Activated CD4-positive, CD25-positive, alpha-beta regulatory T cell treated with anti-CD3 and anti-CD28 coated beads, Interleukin-2, amount 50 U/mL, for 72 hours (primary cell): ENCODE measurements around the gene NPAS3.

Experiments used
- DNase-seq: peaks from one replicate; pipeline ENCODE4 v3.0.0; 2021

NPAS3 gene

DNA sequence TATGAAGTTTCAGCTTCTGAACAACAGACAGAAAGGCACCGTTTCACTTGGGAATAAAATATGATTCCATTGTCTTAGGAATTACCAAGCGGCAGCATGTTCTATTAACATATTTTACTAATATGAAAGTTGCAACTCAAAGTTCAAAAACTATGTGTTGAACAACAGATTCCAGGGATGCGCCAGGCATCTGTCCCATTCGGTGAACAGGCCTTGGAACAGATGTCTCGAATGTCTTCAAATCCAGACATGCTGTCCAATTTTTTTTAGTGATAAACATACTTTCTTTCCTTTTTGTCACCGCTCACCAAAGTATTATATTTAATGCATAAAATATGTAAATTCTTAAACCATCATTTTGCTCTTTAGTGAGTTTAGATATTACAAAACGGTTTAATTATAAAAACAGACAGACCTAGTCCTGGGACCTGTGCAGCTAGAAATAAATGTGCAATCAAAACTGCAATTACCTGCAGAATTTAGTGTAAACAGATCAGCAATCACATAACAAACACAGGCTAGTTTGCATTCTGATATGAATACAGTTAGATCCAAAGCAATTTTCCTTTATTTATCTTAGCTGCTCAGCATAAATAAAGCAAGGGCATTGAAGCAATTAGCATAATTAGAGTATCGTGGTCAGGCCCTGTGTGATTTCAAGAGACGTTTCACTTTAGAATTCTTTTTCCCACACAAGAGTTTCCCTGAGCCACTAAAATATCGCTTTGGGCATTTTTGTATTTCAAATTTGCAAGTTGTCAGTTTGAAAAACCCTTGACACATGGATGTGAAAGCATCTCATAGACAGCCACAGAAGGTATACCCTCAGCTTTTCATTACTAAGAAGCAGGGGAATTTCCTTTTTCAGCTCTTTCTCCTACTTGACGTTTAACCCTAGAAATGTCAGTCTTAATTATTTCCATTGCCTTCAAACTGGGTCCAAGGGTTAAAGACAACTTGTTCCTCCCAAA is 591.4 kb downstream of the NPAS3 start:
- no peak for DNase-seq

DNA sequence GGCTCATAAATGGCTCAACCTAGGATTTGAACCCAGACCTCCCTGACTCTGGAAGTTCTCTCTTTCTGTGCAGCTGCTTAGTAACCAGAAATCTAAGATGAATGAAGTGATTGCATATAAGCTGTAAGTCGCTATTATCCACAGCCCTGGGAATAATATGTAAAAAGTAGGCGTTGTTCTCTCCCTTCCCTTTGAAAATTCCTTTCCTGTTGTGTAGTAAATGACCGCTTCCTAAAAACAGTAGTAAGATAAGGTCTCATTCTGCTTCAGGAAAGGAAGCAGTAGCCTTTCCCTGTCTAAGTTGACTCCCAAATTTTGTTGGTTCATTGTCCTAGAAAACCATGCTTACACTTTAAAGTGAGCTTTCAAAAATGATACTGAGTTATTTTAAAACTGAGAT is 593.9 kb downstream of the NPAS3 start:
- DNase-seq = no peak

DNA sequence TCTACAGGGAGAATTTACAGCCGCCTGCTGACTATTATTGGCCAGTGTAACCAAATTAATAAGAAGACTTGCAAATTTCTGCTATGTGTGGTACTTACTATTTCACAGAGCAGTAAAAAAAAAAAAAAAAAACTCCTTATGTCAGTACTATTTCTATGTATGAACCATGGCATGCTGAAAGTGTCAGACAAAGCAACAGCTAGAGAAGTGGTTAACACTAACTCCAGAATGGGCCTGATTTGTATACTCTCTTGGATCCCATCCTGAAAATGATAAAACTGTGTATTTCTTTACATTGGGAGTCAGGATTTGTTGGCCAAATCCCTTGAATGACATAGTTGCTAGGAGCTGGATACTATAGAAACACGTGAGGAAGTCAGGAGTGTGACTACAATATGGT is 595.4 kb downstream of the NPAS3 start:
- DNase-seq = no peak

DNA sequence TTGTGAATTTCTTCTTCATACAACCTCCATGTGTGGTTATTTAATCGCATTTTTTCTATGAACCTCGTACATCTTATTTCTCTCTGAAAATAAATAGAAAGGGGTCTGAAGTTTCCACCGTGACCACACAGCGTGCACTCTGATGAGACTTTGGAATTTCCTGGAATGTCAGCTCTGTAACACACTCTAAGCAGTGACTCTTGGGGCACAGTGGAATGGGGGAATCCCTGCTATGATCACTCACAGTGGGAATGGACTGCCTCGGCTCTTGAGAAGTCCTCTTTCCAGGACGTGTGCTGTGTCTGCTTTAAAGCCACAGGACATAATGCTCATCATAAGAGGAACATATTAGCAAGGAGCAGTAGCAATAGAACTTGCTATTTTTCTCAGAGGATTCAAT is 596.0 kb downstream of the NPAS3 start:
- DNase-seq = no peak

DNA sequence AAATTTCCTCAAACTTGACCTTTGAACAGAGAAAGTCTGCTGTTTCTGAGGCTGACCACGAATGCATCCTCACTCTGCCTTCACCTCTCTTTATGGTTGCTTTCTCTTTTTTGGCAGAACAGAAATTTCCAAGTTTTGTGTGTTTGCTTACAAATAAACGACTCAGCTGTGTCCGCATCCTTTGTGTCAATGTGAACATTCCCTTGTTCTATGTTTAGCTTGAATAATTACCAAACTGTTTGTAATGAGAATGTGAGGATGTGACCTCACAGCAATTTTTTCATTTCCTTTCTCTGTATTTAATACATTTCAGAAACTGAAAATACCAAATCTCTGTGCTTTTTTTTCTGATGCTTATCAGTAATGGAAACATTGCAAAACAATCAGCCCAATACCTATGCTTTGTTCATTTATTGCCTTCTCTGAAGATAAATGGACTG is 601.3 kb downstream of the NPAS3 start:
- no peak for DNase-seq

DNA sequence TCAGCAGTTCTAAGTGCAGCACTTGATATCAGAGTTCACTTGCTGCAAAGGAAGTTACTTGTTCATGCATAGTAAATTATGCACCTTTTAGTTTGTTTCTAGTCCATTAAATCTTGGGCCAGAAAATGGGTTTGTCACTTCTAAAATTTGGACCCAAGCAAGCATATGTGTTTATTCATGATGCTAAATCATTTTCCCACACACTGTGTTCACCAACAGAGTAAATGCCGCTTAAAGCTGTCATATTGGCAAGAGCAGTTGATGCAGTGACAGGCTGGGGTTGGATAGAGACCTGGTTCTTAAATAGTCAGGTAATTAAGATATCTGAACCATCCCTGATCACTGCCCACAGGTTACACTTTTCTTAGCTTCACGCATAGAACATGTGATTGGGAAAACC is 602.5 kb downstream of the NPAS3 start:
- no peak for DNase-seq

DNA sequence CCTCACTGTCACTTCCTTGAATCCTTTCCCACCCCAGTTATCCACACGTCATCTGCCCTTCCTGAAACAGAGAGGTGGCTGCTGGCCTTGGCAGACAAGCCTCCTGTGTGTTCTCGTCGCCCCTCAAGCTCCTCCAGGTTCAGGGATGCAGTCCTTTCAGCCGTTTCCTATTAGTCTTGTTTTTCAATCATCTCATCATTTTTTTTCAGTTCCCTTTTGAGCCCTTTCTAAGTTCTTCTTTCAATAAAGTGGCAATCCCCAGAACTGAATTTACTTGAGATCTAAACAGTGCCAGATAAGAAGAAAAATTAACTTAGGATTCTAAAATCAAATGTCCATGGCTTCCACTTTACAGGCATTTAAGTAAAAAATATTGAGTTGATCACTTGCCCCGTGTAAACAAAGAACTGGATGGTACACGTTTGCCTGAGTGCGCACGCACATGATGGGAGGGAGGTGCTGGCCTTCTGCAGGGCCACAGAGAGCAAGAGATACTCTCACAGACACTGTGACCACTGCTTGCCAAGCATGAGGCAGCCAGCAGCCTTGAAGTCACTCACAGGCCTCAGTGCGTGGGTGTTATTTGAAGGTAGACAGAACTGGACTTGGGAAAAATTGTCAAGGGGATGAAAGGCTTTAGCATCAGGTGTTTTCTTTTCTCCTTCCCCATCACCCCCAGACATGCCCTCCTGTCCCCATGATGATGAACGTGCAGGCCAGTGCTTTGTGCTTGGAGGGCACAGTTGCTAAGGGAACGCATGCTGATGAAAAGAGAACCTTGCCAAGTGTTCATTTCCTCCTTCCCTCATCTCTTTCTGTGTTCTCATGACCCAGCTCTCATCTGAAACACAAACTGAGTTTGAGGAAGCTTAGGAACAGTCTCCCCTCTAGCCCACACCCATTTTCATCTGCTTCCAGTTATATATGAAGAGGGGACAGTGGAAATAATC is 603.9 kb downstream of the NPAS3 start:
- DNase-seq = no peak

DNA sequence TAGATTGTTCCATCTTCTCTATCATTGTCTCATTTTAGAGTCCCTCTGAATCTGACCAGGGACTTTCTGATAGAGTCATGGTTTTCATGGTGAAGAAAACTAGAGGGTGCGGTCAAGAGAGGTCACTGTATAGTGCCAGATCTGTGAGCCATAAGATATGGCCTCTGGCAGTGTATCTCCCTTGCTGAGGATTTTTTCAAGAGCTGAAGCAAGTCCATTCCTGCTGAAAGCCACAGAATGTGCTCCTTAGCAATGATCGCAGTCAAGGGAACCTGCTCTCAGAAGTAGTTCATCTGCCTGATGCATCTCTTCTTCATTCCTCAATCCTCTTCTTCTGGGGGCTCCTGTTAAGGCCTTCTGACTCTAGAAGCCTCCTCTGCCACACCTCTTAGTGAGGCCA is 607.0 kb downstream of the NPAS3 start:
- DNase-seq = no peak

DNA sequence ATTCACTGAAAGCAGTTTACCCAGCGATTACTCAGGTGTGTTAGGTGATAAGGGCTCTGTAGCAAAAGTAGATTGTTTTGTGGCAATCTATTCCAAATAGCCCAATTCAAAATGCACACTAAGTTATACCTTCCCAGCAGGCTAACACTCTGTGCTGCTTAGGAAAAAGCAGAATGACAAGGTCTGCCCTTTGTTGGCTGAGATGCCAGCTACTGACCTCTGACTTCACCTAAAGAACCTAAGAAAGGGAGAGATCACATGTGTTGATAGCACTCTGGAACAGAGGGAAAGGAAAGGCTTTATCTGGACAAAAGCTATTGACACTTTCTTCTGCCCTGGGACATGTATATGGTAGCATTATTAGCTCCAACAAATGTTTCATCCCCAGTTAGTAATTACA is 609.9 kb downstream of the NPAS3 start:
- DNase-seq = no peak

DNA sequence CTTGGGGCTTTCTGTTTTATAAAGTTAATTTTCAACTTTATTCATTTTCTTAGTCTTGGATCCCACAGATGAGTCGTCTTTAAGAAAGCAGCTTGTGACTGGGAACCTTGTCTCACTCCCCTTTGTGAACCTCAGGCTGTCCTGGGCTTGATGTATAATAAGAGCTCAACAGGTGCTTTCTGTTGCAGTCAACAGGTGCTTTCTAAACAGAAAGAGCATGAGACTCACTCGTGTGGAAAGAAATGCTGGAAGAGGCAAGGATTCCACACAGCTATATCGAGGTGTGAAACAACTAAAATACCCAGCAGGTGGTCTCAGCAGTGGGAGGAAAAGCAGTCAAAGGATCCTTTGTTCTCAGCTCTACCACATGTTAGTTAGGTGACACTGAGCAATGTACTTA is 613.3 kb downstream of the NPAS3 start:
- no peak for DNase-seq

DNA sequence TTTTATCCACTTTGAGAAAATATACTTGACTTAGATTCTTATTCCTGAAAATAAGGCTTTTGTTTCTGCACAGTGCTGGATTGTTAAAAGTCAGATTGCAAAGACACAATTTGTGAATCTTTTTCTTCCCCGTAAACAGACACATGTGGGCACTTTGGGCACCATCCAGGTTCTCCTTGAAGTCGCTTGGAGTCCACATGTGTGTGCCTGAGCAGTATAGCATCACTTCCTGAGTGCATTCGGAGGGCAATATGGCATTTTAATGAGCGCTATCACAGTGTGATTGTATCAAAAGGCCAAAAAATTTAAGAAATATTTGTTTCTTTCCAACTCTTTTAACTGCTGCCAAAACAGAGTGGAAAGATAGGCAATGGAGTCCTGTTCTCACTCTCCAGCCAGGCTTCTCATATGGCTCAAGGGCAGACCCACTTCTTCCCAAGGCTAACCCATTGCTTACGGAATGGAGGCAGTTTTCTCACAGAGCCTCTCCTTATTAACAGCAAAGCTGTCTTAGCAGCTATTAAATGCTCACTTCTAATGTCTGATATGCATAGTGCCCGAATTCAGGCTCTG is 615.1 kb downstream of the NPAS3 start:
- no peak for DNase-seq

DNA sequence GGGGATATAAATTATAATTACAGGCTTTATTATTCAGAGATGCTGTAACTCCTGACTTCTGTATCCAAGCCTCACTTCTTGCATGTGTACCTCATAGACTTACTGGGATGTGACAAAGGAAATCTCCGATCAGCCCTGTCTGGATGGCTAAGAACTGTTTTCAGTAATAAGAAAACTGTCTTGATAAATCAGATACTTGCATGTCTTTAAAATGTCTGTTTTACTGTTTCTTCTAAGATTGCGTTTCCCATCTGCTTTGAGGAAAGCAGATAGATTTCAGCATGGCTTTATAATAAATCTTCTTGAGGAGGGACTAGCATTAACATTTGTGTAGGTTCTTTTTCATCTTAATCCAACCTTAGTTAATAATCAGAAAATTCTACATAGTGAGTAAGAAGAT is 616.3 kb downstream of the NPAS3 start:
- DNase-seq = no peak

DNA sequence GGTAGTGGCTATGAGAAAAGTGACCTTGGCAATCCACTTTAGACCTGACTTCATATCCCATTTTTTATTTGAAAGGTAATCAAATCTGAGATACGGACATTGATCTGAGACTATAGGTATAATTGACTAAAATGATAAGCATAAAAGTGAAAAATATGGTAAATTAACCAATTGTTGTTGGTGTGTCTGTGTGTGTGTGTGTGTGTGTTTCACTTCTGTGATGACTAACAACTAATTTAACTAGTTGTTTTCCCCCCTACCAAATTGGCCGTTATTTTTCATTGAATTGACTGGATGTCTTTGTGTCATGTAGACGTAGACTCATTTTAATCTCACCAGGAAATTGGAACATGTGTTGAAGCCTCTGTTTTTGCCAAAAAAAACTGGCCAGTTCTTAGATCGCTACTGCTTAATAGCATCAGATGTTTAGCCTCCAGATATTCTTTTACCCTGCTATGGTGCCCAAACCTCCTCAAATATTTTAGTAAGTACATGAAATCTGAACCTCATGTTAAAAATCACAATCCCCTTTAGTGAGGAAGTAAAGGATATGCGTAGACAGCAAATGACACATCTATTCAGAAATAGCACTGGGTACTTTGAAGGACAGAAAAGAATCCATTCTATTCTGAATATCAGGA is 617.2 kb downstream of the NPAS3 start:
- DNase-seq = no peak

DNA sequence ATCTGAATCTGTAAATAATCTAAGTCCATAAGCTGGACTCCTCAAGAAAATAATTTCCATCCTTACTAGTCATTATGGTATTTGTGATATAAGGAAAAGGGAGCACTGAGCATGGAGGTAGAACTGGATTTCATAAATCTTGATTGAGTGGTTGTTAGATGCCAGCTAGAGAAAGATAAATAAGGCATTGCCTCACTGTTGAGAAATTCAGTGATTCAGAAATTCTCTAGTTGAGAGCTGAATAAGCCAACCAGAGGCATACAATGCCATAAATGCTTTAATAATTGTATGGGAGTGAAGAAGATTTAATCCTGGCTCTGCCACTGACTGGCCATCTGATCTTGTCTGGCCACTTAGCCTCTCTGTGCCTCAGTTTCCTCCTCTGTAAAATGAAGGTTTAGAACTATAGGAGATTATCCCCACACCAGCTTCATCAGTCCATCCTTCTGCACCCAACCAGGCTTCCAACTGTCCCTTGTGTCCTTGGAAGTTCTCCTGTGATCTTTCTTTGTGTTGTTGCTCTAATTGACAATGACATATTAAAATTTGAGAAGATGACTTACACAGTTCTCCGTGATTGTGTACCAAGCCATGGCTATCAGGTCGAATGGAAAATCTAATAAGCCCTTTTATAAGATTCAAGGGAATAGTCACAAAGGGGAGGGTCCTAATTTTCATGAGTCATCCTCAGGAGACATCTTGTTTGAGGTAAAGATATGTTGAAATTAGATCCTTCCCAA is 617.9 kb downstream of the NPAS3 start:
- no peak for DNase-seq

DNA sequence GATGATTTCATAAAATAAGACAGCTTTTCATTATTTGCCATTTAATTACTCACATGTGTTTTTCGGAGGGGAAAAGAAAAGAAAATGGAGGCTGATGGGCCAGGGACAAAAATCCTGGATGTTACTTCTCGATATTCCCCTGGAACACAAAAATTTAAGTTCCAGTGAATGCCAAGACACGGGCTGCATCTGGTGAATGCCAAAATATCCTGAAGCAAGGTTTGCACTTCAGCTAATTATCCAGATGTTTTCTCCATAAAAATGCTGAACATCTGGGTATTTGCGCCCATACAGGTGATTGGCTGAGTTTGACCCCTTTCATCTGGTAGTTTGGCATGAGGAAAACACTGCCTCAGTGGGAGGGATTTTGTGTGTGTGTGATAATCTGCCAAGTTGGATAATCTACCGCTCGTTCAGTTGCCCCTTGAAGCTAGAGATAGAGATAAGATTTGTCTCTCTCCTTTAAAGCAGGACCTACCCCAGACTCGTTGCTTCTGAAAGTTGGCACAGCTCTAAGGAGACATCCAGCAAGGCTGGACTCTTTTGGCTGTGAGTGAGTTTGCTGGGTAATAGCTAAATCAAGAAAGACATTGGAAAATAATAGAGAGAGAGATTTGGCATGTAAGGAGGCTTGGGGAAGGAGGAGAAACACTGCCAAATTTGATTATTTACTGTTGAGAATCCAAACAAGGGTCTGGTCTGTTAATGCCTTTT is 622.2 kb downstream of the NPAS3 start:
- no peak for DNase-seq

DNA sequence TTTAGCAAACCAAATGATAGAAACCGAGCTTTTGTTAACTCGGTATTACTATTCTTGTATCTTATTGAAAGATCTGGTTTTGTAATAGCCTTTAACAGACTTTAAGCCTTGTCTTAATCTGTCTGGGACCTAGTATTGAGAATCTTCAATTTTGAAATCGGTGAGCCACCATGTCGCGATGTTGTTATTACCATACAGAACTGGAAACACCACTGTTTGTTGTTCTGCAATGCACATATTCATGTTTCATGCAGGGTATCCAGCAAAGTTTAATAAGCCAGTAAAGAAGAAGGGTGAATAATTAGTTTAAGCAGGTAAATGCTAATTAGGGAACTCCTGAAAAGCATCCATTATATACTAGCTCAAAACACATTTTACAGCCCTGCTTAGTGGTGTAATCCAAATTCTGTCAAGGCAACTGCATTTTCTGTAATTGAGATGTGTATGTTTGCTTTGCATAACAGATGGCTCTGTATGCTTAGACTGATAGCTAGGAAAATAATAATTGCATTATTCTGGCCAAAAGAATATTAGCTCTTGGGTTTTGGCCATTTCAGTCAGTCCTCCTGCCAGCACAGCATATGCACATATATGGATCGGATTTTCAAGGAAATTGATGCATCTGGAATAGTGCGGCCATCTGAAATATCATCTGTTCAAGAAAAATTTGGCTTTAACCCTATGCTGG is 623.0 kb downstream of the NPAS3 start:
- DNase-seq = no peak

DNA sequence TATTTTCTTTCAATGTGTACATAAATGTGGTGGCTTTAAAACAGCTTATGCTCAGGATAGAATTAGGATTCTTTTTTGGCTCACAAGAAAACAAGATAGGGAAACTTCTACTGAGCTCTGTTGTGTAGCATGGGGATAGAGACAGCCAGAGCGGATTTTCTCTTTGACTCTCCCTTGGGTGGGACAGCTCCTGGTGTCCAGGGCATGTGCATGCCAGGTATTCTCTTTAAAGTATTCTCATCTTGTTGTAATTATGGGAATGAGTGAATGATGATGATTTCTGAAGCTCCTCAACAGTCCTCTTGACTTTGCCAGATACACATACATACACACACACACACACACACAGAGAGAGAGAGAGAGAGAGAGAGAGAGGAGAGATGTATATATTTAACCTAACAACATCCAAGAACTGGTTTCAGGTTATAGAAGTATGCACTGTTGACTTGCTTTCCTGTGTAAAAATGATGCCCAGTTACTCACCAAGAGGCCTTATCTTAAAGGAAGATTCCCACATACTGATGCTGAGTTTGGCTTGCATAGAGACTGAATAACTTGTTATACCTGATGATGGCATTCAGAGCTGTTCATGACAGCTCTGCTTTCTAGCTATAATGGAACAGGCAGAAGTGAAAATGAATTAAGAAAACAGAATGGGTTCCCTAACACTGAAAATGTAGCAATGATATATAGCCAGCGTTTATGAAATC is 624.7 kb downstream of the NPAS3 start:
- no peak for DNase-seq

DNA sequence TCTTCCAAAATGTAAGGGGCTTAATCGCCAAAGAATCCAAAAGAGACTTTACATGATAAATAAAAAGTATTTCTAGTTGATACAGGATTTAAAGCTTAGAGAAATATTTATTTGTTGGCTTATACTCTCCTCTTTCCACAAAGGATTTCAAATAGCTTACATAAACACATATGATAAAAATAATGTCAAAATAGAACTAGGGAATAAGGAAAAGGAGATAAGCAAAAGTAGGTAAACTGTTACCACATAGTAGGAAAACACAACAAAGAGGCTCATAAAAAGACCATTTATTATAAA is 625.2 kb downstream of the NPAS3 start:
- no peak for DNase-seq

DNA sequence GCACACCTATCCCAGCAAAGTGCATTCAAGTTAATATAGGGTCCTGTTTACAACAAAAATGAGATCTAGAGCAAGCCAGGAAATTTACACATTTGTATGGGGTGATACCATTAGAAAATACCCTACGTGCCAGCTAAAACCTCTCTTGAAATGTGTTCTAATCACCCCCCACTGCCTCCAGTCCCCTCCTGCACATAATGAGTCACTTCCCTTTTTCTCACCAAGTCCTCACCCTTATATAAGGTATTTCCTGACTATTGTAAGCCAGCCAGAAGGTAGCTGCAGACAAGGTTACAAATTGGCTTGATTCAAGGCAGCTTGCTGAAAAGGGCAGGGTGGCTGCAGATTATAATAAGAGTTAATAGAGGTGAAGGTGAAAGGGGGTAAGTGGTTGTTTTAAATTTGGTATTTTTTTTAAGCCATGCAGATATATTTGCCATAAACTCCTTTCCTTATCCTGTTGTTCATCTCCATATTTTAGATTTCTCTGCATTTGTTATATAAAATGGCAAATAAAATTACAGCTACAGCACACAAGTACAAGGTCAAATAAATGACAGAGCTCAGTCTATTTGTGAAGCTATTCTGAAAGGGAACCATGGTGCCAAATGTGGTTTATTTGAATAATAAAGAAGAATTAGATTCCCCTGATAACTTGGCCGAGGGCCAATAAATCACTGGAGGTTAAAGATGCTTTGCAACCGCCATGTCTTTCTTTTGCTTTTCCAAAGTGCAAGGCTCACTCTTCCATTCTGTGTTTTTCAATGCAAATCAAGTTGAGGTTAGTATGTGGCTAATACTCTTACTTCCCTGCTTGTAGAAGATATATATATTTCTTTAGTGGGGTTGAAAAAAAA is 626.3 kb downstream of the NPAS3 start:
- no peak for DNase-seq
